A549 (cell line): ENCODE results near the gene CDC27. TPM values are rescaled to one million over a fixed set of nuclear protein-coding genes. Genes with fewer than 3 reads are reported as not detected.
A peak's percentile ranks its signal among the peaks of the same experiment; 100 is the strongest.
"Not testable (repeated sequence)": the region's sequence is repeated elsewhere in the genome, so short reads cannot be mapped to it uniquely, and the experiment has no call there.

ENCODE experiments used
- ATAC-seq, 2 experiments: fragments of 200-7000 bp in 1 of 2; fragments of >200 bp in 1 of 2; cut with Nextera tagmentation in 1 of 2; cut with Tn5 transposase in 1 of 2; 3 replicates each; pipeline versions ENCODE4 v1.8.0 to v1.9.1; 2018 to 2020; ENCODE audit warnings: mild to moderate bottlenecking in 1 of 2, moderate library complexity in 1 of 2
- CTCF ChIA-PET: fragments of 300-600 bp; sonication (Branson Sonifier 250); formaldehyde crosslinking; extraction: SDS; loops from one replicate; lab custom pipeline; 2021; ENCODE audit warnings: antibody characterized with exemption, inconsistent platforms; lab: Yijun Ruan, JAX
- POLR2A ChIA-PET: fragments of 350-600 bp; formaldehyde crosslinking; extraction: SDS; loops from one replicate; lab custom pipeline; 2021; ENCODE audit warnings: antibody characterized with exemption, inconsistent platforms; lab: Yijun Ruan, JAX
- DNase-seq, 2 experiments: peaks; one replicate each; pipeline versions ENCODE4 v3.0.0 to v3.0.0-alpha.2; 2011 to 2016; ENCODE audit warnings: low read depth in 1 of 2, low spot score in 1 of 2
- FAIRE-seq: peaks from 2 replicates; lab custom pipeline; 2011; peaks lifted over from hg19 to GRCh38; lab: Jason Lieb, UNC
- H3K27ac ChIP-seq, 2 experiments: fragments of >200 bp; sonication (Bioruptor Twin); formaldehyde crosslinking; 3 replicates each; pipeline ENCODE4 v1.5.1; 2016 to 2017
- H3K4me1 ChIP-seq: fragments of >200 bp; sonication (Bioruptor Twin); formaldehyde crosslinking; 3 replicates; pipeline ENCODE4 v1.6.1; 2016
- H3K4me2 ChIP-seq: fragments of >200 bp; sonication (Bioruptor Twin); formaldehyde crosslinking; 3 replicates; pipeline ENCODE4 v1.6.1; 2016
- H3K4me3 ChIP-seq: fragments of >200 bp; sonication (Bioruptor Twin); formaldehyde crosslinking; 3 replicates; pipeline ENCODE4 v1.5.1; 2016
- H3K9me3 ChIP-seq: fragments of >200 bp; sonication (Bioruptor Twin); formaldehyde crosslinking; 3 replicates; pipeline ENCODE4 v1.6.1; 2016
- BCL3 ChIP-seq: fragments of >200 bp; sonication (Bioruptor Twin); formaldehyde crosslinking; IDR thresholded peaks from 3 replicates; pipeline ENCODE4 v1.6.1; 2016
- CBX8 ChIP-seq: fragments of 200-600 bp; sonication (generic); IDR thresholded peaks from 2 replicates; pipeline ENCODE4 v1.6.1; 2016
- EHMT2 ChIP-seq: fragments of 200-600 bp; sonication (generic); IDR thresholded peaks from 2 replicates; pipeline ENCODE4 v1.6.1; 2016; ENCODE audit warnings: antibody characterized with exemption, low read depth, mild to moderate bottlenecking, moderate library complexity
- HDAC2 ChIP-seq: fragments of 200-600 bp; sonication (generic); IDR thresholded peaks from 2 replicates; pipeline ENCODE4 v1.6.1; 2016
- HOXB5 ChIP-seq: fragments of 250-450 bp; sonication (Bioruptor Pico); IDR thresholded peaks from 2 replicates; pipeline ENCODE4 v1.5.0; 2020; ENCODE audit warnings: mild to moderate bottlenecking, moderate library complexity
- KDM1A ChIP-seq: fragments of 200-600 bp; sonication (generic); IDR thresholded peaks from 2 replicates; pipeline ENCODE4 v1.6.1; 2016; ENCODE audit warnings: low read depth, mild to moderate bottlenecking
- PHF8 ChIP-seq: fragments of 200-600 bp; sonication (generic); IDR thresholded peaks from 2 replicates; pipeline ENCODE4 v1.6.1; 2016; ENCODE audit warnings: low read depth, mild to moderate bottlenecking, antibody characterized with exemption, moderate library complexity, borderline replicate concordance
- POLR2A ChIP-seq: IDR thresholded peaks from 2 replicates; pipeline ENCODE4 v1.6.1; 2012; ENCODE audit warnings: mild to moderate bottlenecking, low read length
- POLR2AphosphoS2 ChIP-seq: conservative IDR thresholded peaks from 2 replicates; pipeline ENCODE4 v1.6.1; 2012; ENCODE audit warnings: low read length, improper control_type of control experiment, inconsistent platforms
- RAD21 ChIP-seq, 2 experiments: fragments of >200 bp in 1 of 2; sonication (Bioruptor Twin) in 1 of 2; formaldehyde crosslinking in 1 of 2; IDR thresholded peaks in 1 of 2; conservative IDR thresholded peaks in 1 of 2; 2 replicates in 1 of 2; 3 replicates in 1 of 2; pipeline ENCODE4 v1.6.1; 2012 to 2018; ENCODE audit warnings: inconsistent platforms in 1 of 2
- RCOR1 ChIP-seq: fragments of 150-350 bp; IDR thresholded peaks from 2 replicates; pipeline ENCODE4 v1.6.1; 2014; ENCODE audit warnings: antibody characterized with exemption, low read length, low read depth
- RNF2 ChIP-seq: fragments of 200-600 bp; sonication (generic); IDR thresholded peaks from 2 replicates; pipeline ENCODE4 v1.6.1; 2016; ENCODE audit warnings: low read depth, mild to moderate bottlenecking, antibody characterized with exemption, moderate library complexity, borderline replicate concordance
- SREBF2 ChIP-seq: fragments of 450-650 bp; IDR thresholded peaks from 2 replicates; pipeline ENCODE4 v1.6.1; 2014; ENCODE audit warnings: mild to moderate bottlenecking, moderate library complexity
- ZSCAN20 ChIP-seq: fragments of 250-450 bp; sonication (Bioruptor Pico); IDR thresholded peaks from 2 replicates; pipeline ENCODE4 v1.8.0; 2022; ENCODE audit warnings: mild to moderate bottlenecking, moderate library complexity
- WGBS: methylation state at CpG from one replicate; pipeline ENCODE4 v1.1.6; 2017; ENCODE audit errors: missing lambda C conversion rate; 5-methylcytosine and 5-hydroxymethylcytosine counted together
- polyA plus RNA-seq, 4 experiments: library from polyadenylated mRNA; depleted of rRNA in 3 of 4; stranded (reverse); fragments of >200 nt; fragmentation: RNase III in 1 of 4; extraction: RNeasy Plus Mini Kit Qiagen cat#74134 plus additional on column Dnase treatment in 1 of 4; gene quantifications; 2 replicates in 3 of 4; 3 replicates in 1 of 4; pipeline ENCODE4 v1.2.3, GENCODE V29; 2011 to 2017
- TF ChIP-seq, protein P1 (sequence below): fragments of 150-350 bp; IDR thresholded peaks from 2 replicates; pipeline ENCODE4 v1.6.1; 2014; ENCODE audit warnings: low read depth, mild to moderate bottlenecking, low read length
- TF ChIP-seq, protein P2 (sequence below): fragments of >200 bp; sonication (Bioruptor Twin); formaldehyde crosslinking; IDR thresholded peaks from 2 replicates; pipeline ENCODE4 v1.6.1; 2016
- TF ChIP-seq, protein P3 (sequence below): fragments of >200 bp; sonication (Bioruptor Twin); formaldehyde crosslinking; IDR thresholded peaks from 3 replicates; pipeline ENCODE4 v1.5.1; 2016

The CDC27 gene
- polyA plus RNA-seq, 2 of the 4 experiments (the other 2 are of a cell fraction) = 88.0 to 150 TPM

- POLR2A ChIA-PET = no interaction called here
- DNase-seq (no peak), ATAC-seq (no peak), FAIRE-seq (no peak)
- CTCF ChIA-PET = interaction anchor here (0.8 to 8.6 kb wide), 6 partner anchors 17 to 391 kb away, joined by 3 to 44 read pairs (median 4); partner anchors contain the start of gene EFCAB13
- H3K9me3 ChIP-seq = 0 out of 3 replicates have a peak, but pooled peaks cover 6% of the 10 kb centered on the region
- H3K4me1 ChIP-seq = peaks cover 16% of the 10 kb centered on the region
- no peak overlapping the region for H3K4me3 ChIP-seq
- H3K4me2 ChIP-seq = peak overlapping the region; percentile 35
- WGBS = 83% methylated on average over 1 of the region's 1 CpG
- peak overlapping the region; percentile 5 to 67; a peak in 3 of 6 replicates for H3K27ac ChIP-seq
- TF ChIP-seq POLR2AphosphoS2 (no peak), BCL3 (no peak), CBX8 (no peak)
Measured at GRCh38 chr17:47224966-47225365, 35.9 kb upstream of the CDC27 start.

- FAIRE-seq = peak; percentile 18
- ATAC-seq, H3K27ac ChIP-seq, H3K9me3 ChIP-seq, DNase-seq, POLR2A ChIA-PET, H3K4me2 ChIP-seq, H3K4me3 ChIP-seq: not testable (repeated sequence)
- CTCF ChIA-PET = interaction anchor here (0.9 to 8.6 kb wide), 4 partner anchors 17 to 99 kb away, joined by 3 to 44 read pairs (median 3); partner anchors contain the start of gene EFCAB13
- H3K4me1 ChIP-seq = peaks cover 13% of the 10 kb centered on the region
- WGBS = 93% methylated on average over 2 of the region's 2 CpGs
Measured at GRCh38 chr17:47224077-47224476, 35.0 kb upstream of the CDC27 start.

DNA sequence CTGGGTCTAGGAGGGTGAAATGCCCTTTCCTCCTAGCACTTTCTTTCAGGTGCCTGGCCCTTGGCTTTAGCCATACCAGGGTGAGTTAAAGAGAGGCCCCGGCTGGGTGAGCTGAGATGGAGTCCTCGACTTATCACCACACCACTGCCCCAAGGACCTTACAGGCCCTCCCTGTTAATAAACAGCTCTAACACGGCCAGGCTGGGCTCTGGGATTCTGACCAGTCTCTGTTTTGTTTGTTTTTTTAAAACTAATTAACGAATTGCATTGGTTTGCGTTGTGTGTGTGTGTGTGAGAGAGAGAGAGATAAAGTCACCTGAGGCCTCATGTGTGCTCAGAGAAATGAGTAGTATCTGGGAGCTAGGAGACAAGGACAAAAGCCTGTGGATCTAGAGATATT is 34.4 kb upstream of the CDC27 start:
- ChIA-PET POLR2A (no interaction called here), CTCF (interaction anchor here (0.9 to 8.6 kb wide), 2 partner anchors 86 to 93 kb away, joined by 3 to 44 read pairs; no protein-coding TSS in a partner anchor)
- Histone ChIP-seq H3K4me3 (no peak overlapping the region), H3K27ac (no peak overlapping the region), H3K9me3 (0 out of 3 replicates have a peak, but pooled peaks cover 6% of the 10 kb centered on the region), H3K4me2 (no peak overlapping the region), H3K4me1 (peaks cover 13% of the 10 kb centered on the region)
- DNase-seq = no peak
- FAIRE-seq = no peak
- TF ChIP-seq POLR2A (no peak), RNF2 (no peak), RCOR1 (no peak), RAD21 (conservative IDR thresholded peaks at IDR 0.05 in 1 of 2, IDR thresholded peaks at IDR 0.05 in 1 of 2) (no peak), EHMT2 (no peak), SREBF2 (no peak), ZSCAN20 (no peak), HDAC2 (no peak), PHF8 (no peak), KDM1A (no peak), HOXB5 (CRISPR knock-in tag) (no peak)
- TF ChIP-seq, protein P1, sequence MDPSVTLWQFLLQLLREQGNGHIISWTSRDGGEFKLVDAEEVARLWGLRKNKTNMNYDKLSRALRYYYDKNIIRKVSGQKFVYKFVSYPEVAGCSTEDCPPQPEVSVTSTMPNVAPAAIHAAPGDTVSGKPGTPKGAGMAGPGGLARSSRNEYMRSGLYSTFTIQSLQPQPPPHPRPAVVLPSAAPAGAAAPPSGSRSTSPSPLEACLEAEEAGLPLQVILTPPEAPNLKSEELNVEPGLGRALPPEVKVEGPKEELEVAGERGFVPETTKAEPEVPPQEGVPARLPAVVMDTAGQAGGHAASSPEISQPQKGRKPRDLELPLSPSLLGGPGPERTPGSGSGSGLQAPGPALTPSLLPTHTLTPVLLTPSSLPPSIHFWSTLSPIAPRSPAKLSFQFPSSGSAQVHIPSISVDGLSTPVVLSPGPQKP = no peak
- TF ChIP-seq, protein P2, sequence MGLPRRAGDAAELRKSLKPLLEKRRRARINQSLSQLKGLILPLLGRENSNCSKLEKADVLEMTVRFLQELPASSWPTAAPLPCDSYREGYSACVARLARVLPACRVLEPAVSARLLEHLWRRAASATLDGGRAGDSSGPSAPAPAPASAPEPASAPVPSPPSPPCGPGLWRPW = no peak
- TF ChIP-seq, protein P3, sequence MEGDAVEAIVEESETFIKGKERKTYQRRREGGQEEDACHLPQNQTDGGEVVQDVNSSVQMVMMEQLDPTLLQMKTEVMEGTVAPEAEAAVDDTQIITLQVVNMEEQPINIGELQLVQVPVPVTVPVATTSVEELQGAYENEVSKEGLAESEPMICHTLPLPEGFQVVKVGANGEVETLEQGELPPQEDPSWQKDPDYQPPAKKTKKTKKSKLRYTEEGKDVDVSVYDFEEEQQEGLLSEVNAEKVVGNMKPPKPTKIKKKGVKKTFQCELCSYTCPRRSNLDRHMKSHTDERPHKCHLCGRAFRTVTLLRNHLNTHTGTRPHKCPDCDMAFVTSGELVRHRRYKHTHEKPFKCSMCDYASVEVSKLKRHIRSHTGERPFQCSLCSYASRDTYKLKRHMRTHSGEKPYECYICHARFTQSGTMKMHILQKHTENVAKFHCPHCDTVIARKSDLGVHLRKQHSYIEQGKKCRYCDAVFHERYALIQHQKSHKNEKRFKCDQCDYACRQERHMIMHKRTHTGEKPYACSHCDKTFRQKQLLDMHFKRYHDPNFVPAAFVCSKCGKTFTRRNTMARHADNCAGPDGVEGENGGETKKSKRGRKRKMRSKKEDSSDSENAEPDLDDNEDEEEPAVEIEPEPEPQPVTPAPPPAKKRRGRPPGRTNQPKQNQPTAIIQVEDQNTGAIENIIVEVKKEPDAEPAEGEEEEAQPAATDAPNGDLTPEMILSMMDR = no peak
- TF ChIP-seq, all 56 proteins: peak for 0
- 63% methylated on average over 5 of the region's 5 CpGs for WGBS
- no peak for ATAC-seq
